Keratinocyte (primary cell): ENCODE measurements around the gene TAP2. TPM values are rescaled to one million over a fixed set of nuclear protein-coding genes. Genes with fewer than 3 reads are reported as not detected.

Experiments used
- DNase-seq: peaks from one replicate; pipeline ENCODE4 v3.0.0-alpha.2; 2011; ENCODE audit warnings: low read depth, missing footprints, low spot score
- FAIRE-seq: peaks from 2 replicates; lab custom pipeline; 2011; peaks lifted over from hg19 to GRCh38; lab: Jason Lieb, UNC
- H2AFZ ChIP-seq: 2 replicates; pipeline ENCODE4 v1.6.0; 2012; ENCODE audit warnings: low read length, control low read depth, inconsistent platforms; ENCODE audit not compliant: control insufficient read depth
- H3K27ac ChIP-seq: 2 replicates; pipeline ENCODE4 v1.5.1; 2011; ENCODE audit warnings: low read length; ENCODE audit not compliant: control insufficient read depth, insufficient read depth
- H3K27me3 ChIP-seq: 3 replicates; pipeline ENCODE4 v1.6.0; 2011; ENCODE audit warnings: low read length; ENCODE audit not compliant: control insufficient read depth, insufficient read depth; ENCODE audit errors: extremely low read depth
- H3K36me3 ChIP-seq, 2 experiments: 2 replicates in 1 of 2; 3 replicates in 1 of 2; pipeline ENCODE4 v1.5.1; 2011; ENCODE audit warnings: low read length in 2 of 2, mild to moderate bottlenecking in 1 of 2; ENCODE audit not compliant: control insufficient read depth in 2 of 2, insufficient read depth in 2 of 2; ENCODE audit errors: extremely low read depth in 1 of 2
- H3K4me1 ChIP-seq: 3 replicates; pipeline ENCODE4 v1.5.1; 2011; ENCODE audit warnings: low read length; ENCODE audit not compliant: control insufficient read depth, insufficient read depth; ENCODE audit errors: extremely low read depth
- H3K4me2 ChIP-seq: 3 replicates; pipeline ENCODE4 v1.6.0; 2011; ENCODE audit warnings: low read depth, low read length; ENCODE audit not compliant: control insufficient read depth, insufficient read depth; ENCODE audit errors: extremely low read depth
- H3K4me3 ChIP-seq, 3 experiments: fragments of 200-600 bp in 1 of 3; sonication (generic) in 1 of 3; 2 replicates in 2 of 3; 3 replicates in 1 of 3; pipeline ENCODE4 v1.5.1; 2011 to 2016; ENCODE audit warnings: low read length in 3 of 3, mild to moderate bottlenecking in 3 of 3, control low read depth in 2 of 3, inconsistent platforms in 1 of 3, low read depth in 1 of 3, mixed read lengths in 1 of 3, mixed run types in 1 of 3, moderate library complexity in 1 of 3; ENCODE audit not compliant: control insufficient read depth in 2 of 3, insufficient read depth in 2 of 3; ENCODE audit errors: extremely low read depth in 1 of 3
- H3K79me2 ChIP-seq: 2 replicates; pipeline ENCODE4 v1.6.0; 2012; ENCODE audit warnings: low read length; ENCODE audit not compliant: control insufficient read depth, insufficient read depth
- H3K9ac ChIP-seq: 3 replicates; pipeline ENCODE4 v1.6.0; 2011; ENCODE audit warnings: low read length; ENCODE audit not compliant: control insufficient read depth, insufficient read depth; ENCODE audit errors: extremely low read depth
- H3K9me1 ChIP-seq: 3 replicates; pipeline ENCODE4 v1.6.0; 2011; ENCODE audit warnings: low read length; ENCODE audit not compliant: control insufficient read depth, insufficient read depth; ENCODE audit errors: extremely low read depth
- H3K9me3 ChIP-seq: 2 replicates; pipeline ENCODE4 v1.5.1; 2012; ENCODE audit warnings: low read depth, low read length; ENCODE audit not compliant: control insufficient read depth
- H4K20me1 ChIP-seq: 3 replicates; pipeline ENCODE4 v1.6.0; 2011; ENCODE audit warnings: low read length; ENCODE audit not compliant: control insufficient read depth, insufficient read depth; ENCODE audit errors: extremely low read depth
- CTCF ChIP-seq, 3 experiments: IDR thresholded peaks in 1 of 3; conservative IDR thresholded peaks in 1 of 3; optimal IDR thresholded peaks in 1 of 3; 2 replicates in 2 of 3; 3 replicates in 1 of 3; pipeline versions ENCODE3 to v1.5.1; 2011; ENCODE audit warnings: low read length in 3 of 3, mild to moderate bottlenecking in 3 of 3, moderate library complexity in 2 of 3, control low read depth in 1 of 3, inconsistent platforms in 1 of 3; ENCODE audit not compliant: insufficient read depth in 2 of 3; ENCODE audit errors: extremely low read depth in 1 of 3
- EZH2 ChIP-seq: IDR thresholded peaks from one replicate; pipeline ENCODE4 v1.6.1; 2012; ENCODE audit warnings: inconsistent platforms, mild to moderate bottlenecking, low read length, moderate library complexity
- dilution Hi-C: fragments of 300-500 bp; cut with MboI; formaldehyde crosslinking; loops from one replicate; pipeline ENCODE4 v1.7.0; 2020; ENCODE audit warnings: low sequenced_read_pairs; ENCODE audit not compliant: extremely low pct_ligation_motif_present
- polyA plus RNA-seq, 5 experiments: library from polyadenylated mRNA; depleted of rRNA in 3 of 5; stranded (reverse) in 3 of 5; stranded (forward) in 1 of 5; unstranded in 1 of 5; fragments of >200 nt; gene quantifications; 1 replicate in 1 of 5; 2 replicates in 3 of 5; 3 replicates in 1 of 5; pipeline versions ENCODE4 v1.2.1 to v1.2.3, GENCODE V29; 2011 to 2012; ENCODE audit warnings: missing spikeins in 2 of 5, low read depth in 1 of 5, low replicate concordance in 1 of 5

The TAP2 gene
- polyA plus RNA-seq, 1 donor (not counting 4 experiments of a cell fraction or from before 2014, with no cell fraction given) = 50.7 TPM

- Histone ChIP-seq H3K4me2 (no peak overlapping the region), H3K27ac (no peak overlapping the region), H3K9ac (no peak overlapping the region), H3K4me1 (no peaks in the 10 kb centered on the region), H3K4me3 (no peak overlapping the region), H4K20me1 (no peaks in the 10 kb centered on the region), H3K9me1 (no peaks in the 10 kb centered on the region), H3K9me3 (no peaks in the 10 kb centered on the region), H3K27me3 (peaks cover 5% of the 10 kb centered on the region), H3K79me2 (no peaks in the 10 kb centered on the region), H3K36me3 (no peaks in the 10 kb centered on the region), H2AFZ (no peak overlapping the region)
- dilution Hi-C loops = no loop called here
- no peak for DNase-seq
- no peak for FAIRE-seq
- TF ChIP-seq EZH2 (no peak), CTCF (optimal IDR thresholded peaks at IDR 0.05 in 1 of 3, IDR thresholded peaks at IDR 0.05 in 1 of 3, conservative IDR thresholded peaks at IDR 0.05 in 1 of 3; ENCODE audit: extremely low read depth in 1 of 3, insufficient read depth in 2 of 3, low read length in 3 of 3) (no peak)
Measured at GRCh38 chr6:32867022-32867477, 28.5 kb upstream of the TAP2 start.

GRCh38 chr6:32865724-32866443 lies 27.3 kb upstream of the TAP2 start:
- TF ChIP-seq EZH2 = no peak
- no peak for TF ChIP-seq CTCF (optimal IDR thresholded peaks at IDR 0.05 in 1 of 3, IDR thresholded peaks at IDR 0.05 in 1 of 3, conservative IDR thresholded peaks at IDR 0.05 in 1 of 3; ENCODE audit: extremely low read depth in 1 of 3, insufficient read depth in 2 of 3, low read length in 3 of 3)
- FAIRE-seq = no peak
- no peak overlapping the region for H3K4me2 ChIP-seq

More at GRCh38 chr6:32865724-32866443, 27.3 kb upstream of the TAP2 start:
- no peak overlapping the region for H3K27ac ChIP-seq
- H3K27me3 ChIP-seq = peaks cover 5% of the 10 kb centered on the region
- H3K9me1 ChIP-seq = no peaks in the 10 kb centered on the region
- no peaks in the 10 kb centered on the region for H4K20me1 ChIP-seq
- no peak overlapping the region for H3K4me3 ChIP-seq
- no peaks in the 10 kb centered on the region for H3K9me3 ChIP-seq
- no peak for DNase-seq
- H3K79me2 ChIP-seq = no peaks in the 10 kb centered on the region
- no peak overlapping the region for H2AFZ ChIP-seq
- H3K9ac ChIP-seq = no peak overlapping the region
- H3K4me1 ChIP-seq = peaks cover 9% of the 10 kb centered on the region
- dilution Hi-C loops = no loop called here
- no peaks in the 10 kb centered on the region for H3K36me3 ChIP-seq
